SK-N-SH (cell line): Measurements from ENCODE around the gene MCTP1. TPM values are rescaled to one million over a fixed set of nuclear protein-coding genes. Genes with fewer than 3 reads are reported as not detected.
"Not testable (repeated sequence)": the region's sequence is repeated elsewhere in the genome, so short reads cannot be mapped to it uniquely, and the experiment has no call there.

Source experiments
- CTCF ChIA-PET: fragments of 300-600, 350-600 bp; formaldehyde crosslinking; extraction: SDS; loops from one replicate; lab custom pipeline; 2021; lab: Yijun Ruan, JAX
- POLR2A ChIA-PET: fragments of 350-600 bp; sonication (Branson Sonifier 250); formaldehyde crosslinking; extraction: SDS; loops from one replicate; lab custom pipeline; 2020; ENCODE audit warnings: antibody characterized with exemption, inconsistent platforms; lab: Yijun Ruan, JAX
- DNase-seq: peaks from one replicate; pipeline ENCODE4 v3.0.0; 2012
- H2AFZ ChIP-seq: fragments of 200-600 bp; sonication (generic); 2 replicates; pipeline ENCODE4 v1.8.1; 2016; ENCODE audit warnings: antibody characterized with exemption, mild to moderate bottlenecking, low read depth
- H3F3A ChIP-seq: fragments of 200-600 bp; sonication (generic); replicated peaks from 2 replicates; pipeline ENCODE3; 2016; ENCODE audit warnings: antibody characterized with exemption, mild to moderate bottlenecking; ENCODE audit not compliant: insufficient read depth
- H3K27ac ChIP-seq, 2 experiments: fragments of 200-500 bp in 1 of 2; fragments of 200-600 bp in 1 of 2; sonication (Bioruptor generic) in 1 of 2; sonication (generic), shearing (Covaris generic) in 1 of 2; 2 replicates each; pipeline versions ENCODE4 v1.5.1 to v1.6.1; 2014 to 2016; ENCODE audit warnings: low read depth in 2 of 2, inconsistent platforms in 1 of 2, low read length in 1 of 2, mild to moderate bottlenecking in 1 of 2, mixed read lengths in 1 of 2
- H3K27me3 ChIP-seq: fragments of 200-600 bp; sonication (generic), shearing (Covaris generic); 2 replicates; pipeline ENCODE4 v1.6.1; 2016; ENCODE audit warnings: mixed run types; ENCODE audit not compliant: insufficient read depth
- H3K36me3 ChIP-seq, 2 experiments: fragments of 200-500 bp in 1 of 2; fragments of 200-600 bp in 1 of 2; sonication (Bioruptor generic) in 1 of 2; sonication (generic) in 1 of 2; replicated peaks in 1 of 2; 2 replicates each; pipeline versions ENCODE3 to v1.5.1; 2014 to 2016; ENCODE audit warnings: low read length in 1 of 2, mild to moderate bottlenecking in 1 of 2; ENCODE audit not compliant: insufficient read depth in 2 of 2, control insufficient read depth in 1 of 2
- H3K4me1 ChIP-seq, 2 experiments: fragments of 200-500 bp in 1 of 2; fragments of 200-600 bp in 1 of 2; sonication (Bioruptor generic) in 1 of 2; sonication (generic), shearing (Covaris generic) in 1 of 2; 2 replicates each; pipeline versions ENCODE4 v1.5.1 to v1.6.1; 2014 to 2016; ENCODE audit warnings: low read depth in 1 of 2, low read length in 1 of 2, mixed run types in 1 of 2; ENCODE audit not compliant: insufficient read depth in 2 of 2, control insufficient read depth in 1 of 2
- H3K4me2 ChIP-seq: fragments of 200-600 bp; sonication (generic), shearing (Covaris generic); 2 replicates; pipeline ENCODE4 v1.6.1; 2017; ENCODE audit warnings: mixed run types
- H3K4me3 ChIP-seq, 2 experiments: fragments of 200-500 bp in 1 of 2; fragments of 200-600 bp in 1 of 2; sonication (Bioruptor generic) in 1 of 2; sonication (generic), shearing (Covaris generic) in 1 of 2; 2 replicates each; pipeline versions ENCODE4 v1.5.1 to v1.8.1; 2014 to 2016; ENCODE audit warnings: low read depth in 2 of 2, inconsistent platforms in 1 of 2, low read length in 1 of 2, mild to moderate bottlenecking in 1 of 2, mixed read lengths in 1 of 2, moderate library complexity in 1 of 2
- H3K79me2 ChIP-seq: fragments of 200-600 bp; sonication (generic); 2 replicates; pipeline ENCODE4 v1.8.1; 2017; ENCODE audit warnings: mild to moderate bottlenecking; ENCODE audit not compliant: insufficient read depth
- H3K9ac ChIP-seq: fragments of 200-600 bp; sonication (generic); 2 replicates; pipeline ENCODE4 v1.6.1; 2017; ENCODE audit warnings: mixed run types
- H3K9me2 ChIP-seq: fragments of 200-600 bp; sonication (generic); 2 replicates; pipeline ENCODE4 v1.6.1; 2017; ENCODE audit warnings: mixed run types
- H3K9me3 ChIP-seq: fragments of 200-600 bp; sonication (generic); 2 replicates; pipeline ENCODE4 v1.6.1; 2017; ENCODE audit warnings: mixed run types, mild to moderate bottlenecking, moderate library complexity
- H4K20me1 ChIP-seq: fragments of 200-600 bp; sonication (generic); 2 replicates; pipeline ENCODE4 v1.6.1; 2017; ENCODE audit warnings: mild to moderate bottlenecking, mixed run types; ENCODE audit not compliant: insufficient read depth
- EP300 ChIP-seq, 2 experiments: IDR thresholded peaks; 2 replicates each; pipeline versions ENCODE4 v1.4.0 to v1.6.1; 2012; ENCODE audit warnings: borderline replicate concordance in 1 of 2, low read depth in 1 of 2, low read length in 1 of 2
- EZH2phosphoT487 ChIP-seq: fragments of 200-600 bp; sonication (generic); IDR thresholded peaks from 2 replicates; pipeline ENCODE4 v1.6.1; 2017; ENCODE audit warnings: low read depth, mixed run types, mild to moderate bottlenecking, antibody characterized with exemption, moderate library complexity, borderline replicate concordance
- GABPA ChIP-seq: IDR thresholded peaks from 2 replicates; pipeline ENCODE4 v1.4.0; 2012; ENCODE audit warnings: low read depth, mild to moderate bottlenecking
- POLR2AphosphoS5 ChIP-seq: IDR thresholded peaks from 2 replicates; pipeline ENCODE4 v1.6.1; 2012; ENCODE audit warnings: low read depth, low read length
- SIN3A ChIP-seq: IDR thresholded peaks from 2 replicates; pipeline ENCODE4 v1.6.1; 2012; ENCODE audit warnings: low read depth, mild to moderate bottlenecking, low read length, moderate library complexity, borderline replicate concordance
- WGBS: methylation state at CpG from one replicate; pipeline ENCODE4 v1.1.6; 2017; ENCODE audit warnings: low lambda C conversion rate; 5-methylcytosine and 5-hydroxymethylcytosine counted together
- polyA plus RNA-seq, 3 experiments: library from polyadenylated mRNA; depleted of rRNA; stranded (reverse); fragments of >200 nt; gene quantifications; 2 replicates each; pipeline ENCODE4 v1.2.3, GENCODE V29; 2012
- TF ChIP-seq, protein P1 (sequence below): fragments of 150-350 bp; IDR thresholded peaks from 2 replicates; pipeline ENCODE4 v1.6.1; 2017; ENCODE audit warnings: antibody characterized with exemption, low read length, low read depth, borderline replicate concordance

Gene MCTP1
- polyA plus RNA-seq, 1 of the 3 experiments (the other 2 are of a cell fraction): 0.53 TPM

DNA sequence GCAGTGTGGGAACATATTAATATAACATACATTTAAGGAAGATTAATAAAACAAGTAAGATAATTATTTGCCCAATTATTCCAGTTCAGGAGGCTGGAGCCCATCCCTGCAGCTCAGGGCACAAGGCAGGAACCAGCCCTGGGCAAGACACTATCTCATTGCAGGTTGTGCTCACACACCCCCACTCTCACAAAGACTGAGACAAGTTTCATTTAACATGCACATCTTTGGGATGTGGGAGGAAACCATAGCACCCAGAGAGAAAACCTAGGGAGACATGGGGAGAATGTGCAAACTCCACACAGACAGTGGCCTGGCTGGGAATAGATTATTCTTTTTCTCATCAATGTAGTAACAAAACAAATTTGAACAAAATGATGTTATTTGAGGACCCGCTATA, 279.1 kb downstream of the MCTP1 start:
- no peak overlapping the region for H2AFZ ChIP-seq
- H3K79me2 ChIP-seq: no peaks in the 10 kb centered on the region
- no peaks in the 10 kb centered on the region for H3K27me3 ChIP-seq
- no peaks in the 10 kb centered on the region for H3K36me3 ChIP-seq
- H3K27ac ChIP-seq: no peak overlapping the region
- DNase-seq: no peak
- no peak overlapping the region for H3K4me2 ChIP-seq
- TF ChIP-seq, protein P1, sequence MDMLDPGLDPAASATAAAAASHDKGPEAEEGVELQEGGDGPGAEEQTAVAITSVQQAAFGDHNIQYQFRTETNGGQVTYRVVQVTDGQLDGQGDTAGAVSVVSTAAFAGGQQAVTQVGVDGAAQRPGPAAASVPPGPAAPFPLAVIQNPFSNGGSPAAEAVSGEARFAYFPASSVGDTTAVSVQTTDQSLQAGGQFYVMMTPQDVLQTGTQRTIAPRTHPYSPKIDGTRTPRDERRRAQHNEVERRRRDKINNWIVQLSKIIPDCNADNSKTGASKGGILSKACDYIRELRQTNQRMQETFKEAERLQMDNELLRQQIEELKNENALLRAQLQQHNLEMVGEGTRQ: no peak
- TF ChIP-seq SIN3A (no peak), GABPA (no peak)
- TF ChIP-seq, all 33 proteins: peak for 0
- Histone ChIP-seq H3K9me2 (no peaks in the 10 kb centered on the region), H3K9ac (no peak overlapping the region), H3F3A (no peaks in the 10 kb centered on the region), H3K9me3 (no peaks in the 10 kb centered on the region), H4K20me1 (no peaks in the 10 kb centered on the region), H3K4me3 (no peak overlapping the region), H3K4me1 (no peaks in the 10 kb centered on the region)
- POLR2A ChIA-PET: no interaction called here
- 86% methylated on average over 1 of the region's 1 CpG for WGBS
- CTCF ChIA-PET: no interaction called here

DNA sequence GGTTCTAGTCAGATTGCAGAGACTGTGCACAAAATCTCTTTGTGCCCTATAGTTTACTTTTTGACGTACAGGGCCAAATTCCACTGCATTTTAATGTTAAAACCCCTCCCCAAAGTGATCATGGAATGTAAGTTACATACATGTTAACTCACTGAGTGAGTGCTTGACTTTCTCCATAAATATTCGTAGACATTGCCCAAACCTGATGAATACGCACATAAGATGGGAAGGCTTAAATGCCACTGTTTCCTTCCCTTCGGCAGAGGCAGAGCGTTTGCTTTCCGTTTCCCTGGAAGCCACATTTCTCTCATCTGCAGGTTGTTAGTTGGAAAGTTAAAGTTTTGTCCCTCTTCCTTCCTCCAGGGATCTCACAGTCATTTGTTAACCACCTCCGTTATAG, 286.2 kb downstream of the MCTP1 start:
- CTCF ChIA-PET: no interaction called here
- 44% methylated on average over 7 of the region's 7 CpGs for WGBS
- Histone ChIP-seq H3K4me1 (no peaks in the 10 kb centered on the region), H3K4me3 (no peak overlapping the region), H3F3A (no peaks in the 10 kb centered on the region), H3K9me3 (no peaks in the 10 kb centered on the region), H4K20me1 (no peaks in the 10 kb centered on the region), H3K27ac (no peak overlapping the region), H2AFZ (no peak overlapping the region), H3K4me2 (no peak overlapping the region), H3K9me2 (no peaks in the 10 kb centered on the region), H3K36me3 (no peaks in the 10 kb centered on the region), H3K79me2 (no peaks in the 10 kb centered on the region), H3K27me3 (no peaks in the 10 kb centered on the region), H3K9ac (no peak overlapping the region)
- no peak for TF ChIP-seq EZH2phosphoT487
- no peak for TF ChIP-seq EP300 (IDR thresholded peaks at IDR 0.05; ENCODE audit: borderline replicate concordance in 1 of 2, low read depth in 1 of 2, low read length in 1 of 2)
- TF ChIP-seq, protein P1: no peak
- TF ChIP-seq POLR2AphosphoS5: no peak
- POLR2A ChIA-PET: no interaction called here
- no peak for DNase-seq

DNA sequence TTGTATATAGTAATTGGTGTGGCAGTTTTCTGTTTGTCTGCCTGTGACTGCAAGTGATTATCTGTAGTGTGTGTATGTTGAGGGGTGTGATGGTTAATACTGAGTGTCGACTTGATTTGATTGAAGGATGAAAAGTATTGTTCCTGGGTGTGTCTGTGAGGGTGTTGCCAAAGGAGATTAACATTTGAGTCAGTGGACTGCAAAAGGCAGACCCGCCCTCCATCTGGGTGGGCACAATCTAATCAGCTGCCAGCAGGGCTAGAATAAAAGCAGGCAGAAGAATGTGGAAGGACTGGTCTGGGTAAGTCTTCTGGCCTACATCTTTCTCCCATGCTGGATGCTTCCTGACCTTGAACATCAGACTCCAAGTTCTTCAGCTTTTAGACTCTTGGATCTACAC, 290.4 kb downstream of the MCTP1 start:
- CTCF ChIA-PET, H3K9ac ChIP-seq, H3K9me3 ChIP-seq, H3F3A ChIP-seq, H3K27me3 ChIP-seq, H3K79me2 ChIP-seq, DNase-seq, POLR2A ChIA-PET, H3K27ac ChIP-seq, H3K9me2 ChIP-seq, H3K4me3 ChIP-seq, H2AFZ ChIP-seq, H3K36me3 ChIP-seq, H4K20me1 ChIP-seq, H3K4me2 ChIP-seq, H3K4me1 ChIP-seq: not testable (repeated sequence)
- 45% methylated on average over 2 of the region's 2 CpGs for WGBS
